Dedifferentiated amniotic fluid mesenchymal stem cell (primary cell): ENCODE results near the gene STK4.
"Not testable (repeated sequence)": the region's sequence is repeated elsewhere in the genome, so short reads cannot be mapped to it uniquely, and the experiment has no call there.

Experiments used
- DNase-seq: peaks from one replicate; pipeline ENCODE4 v3.0.0-alpha.2; 2016; ENCODE audit errors: extremely low spot score

Gene STK4

DNA sequence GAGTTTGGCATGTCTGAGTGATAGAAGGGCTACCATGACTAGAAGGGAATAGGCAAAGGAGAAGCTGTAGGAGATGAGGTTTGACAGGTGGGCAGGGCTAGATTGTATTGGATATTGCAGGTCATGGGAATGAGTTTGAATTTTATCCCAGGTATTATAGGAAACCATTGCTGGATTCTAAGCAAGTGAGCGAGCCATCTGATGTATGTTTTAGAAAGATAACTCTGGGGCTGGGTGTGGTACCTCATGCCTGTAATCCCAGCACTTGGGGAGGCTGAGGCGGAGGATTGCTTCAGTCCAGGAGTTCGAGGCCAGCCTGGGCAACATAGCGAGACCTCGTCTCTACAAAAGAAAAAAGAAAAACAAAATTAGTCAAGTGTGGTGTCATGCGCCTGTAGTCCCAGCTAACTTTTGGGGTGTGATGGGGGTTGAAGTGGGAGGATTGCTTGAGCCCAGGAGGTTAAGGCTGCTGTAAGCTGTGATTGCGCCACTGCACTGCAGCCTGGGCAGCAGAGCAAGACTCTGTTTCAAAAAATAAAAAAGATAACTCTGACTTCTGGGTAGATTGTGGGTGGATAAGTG, 16.9 kb downstream of the STK4 start:
- DNase-seq, result no peak

DNA sequence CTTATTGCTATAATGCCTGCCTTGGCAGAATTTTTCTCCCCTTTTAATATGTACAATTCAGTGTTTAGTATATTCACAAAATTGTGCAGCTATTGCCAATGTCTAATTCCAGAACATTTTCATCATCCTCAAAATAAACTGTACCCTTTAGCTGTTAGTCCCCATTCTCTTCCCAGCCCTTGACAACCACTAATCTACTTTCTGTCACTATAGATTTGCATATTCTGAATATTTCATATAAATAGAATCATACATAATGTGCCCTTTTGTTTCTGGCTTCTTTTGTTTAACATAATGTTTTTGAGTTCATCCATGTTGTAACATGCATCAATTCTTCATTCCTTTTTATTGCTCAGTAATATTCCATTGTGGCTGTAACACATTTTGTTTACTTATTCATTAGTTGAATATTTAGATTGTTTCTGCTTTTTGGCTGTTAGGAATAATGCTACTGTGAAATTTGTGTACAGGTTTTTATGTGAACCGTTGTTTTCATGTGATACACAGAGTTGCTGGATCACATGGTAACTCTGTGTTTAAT, 22.4 kb downstream of the STK4 start:
- DNase-seq, result no peak

DNA sequence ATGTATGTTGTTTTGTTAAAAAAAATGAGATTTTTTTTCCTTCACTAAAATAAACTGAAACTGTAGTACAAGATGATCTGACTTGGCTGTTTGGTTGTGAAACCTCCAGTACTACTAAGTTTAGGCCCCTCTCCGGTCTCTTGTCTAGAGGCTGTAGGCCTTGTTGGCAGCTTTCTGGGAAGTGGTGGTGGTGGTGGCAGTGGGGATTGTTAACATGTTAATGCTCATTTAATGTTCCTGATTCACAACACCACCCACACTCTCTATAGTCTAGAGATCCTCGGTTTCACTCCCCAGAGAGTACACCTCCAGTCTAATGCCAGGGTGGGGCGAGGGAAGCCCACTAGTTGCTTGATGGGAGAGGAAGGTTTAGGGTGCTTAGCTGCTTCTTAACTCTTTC, 24.1 kb downstream of the STK4 start:
- DNase-seq, result no peak

DNA sequence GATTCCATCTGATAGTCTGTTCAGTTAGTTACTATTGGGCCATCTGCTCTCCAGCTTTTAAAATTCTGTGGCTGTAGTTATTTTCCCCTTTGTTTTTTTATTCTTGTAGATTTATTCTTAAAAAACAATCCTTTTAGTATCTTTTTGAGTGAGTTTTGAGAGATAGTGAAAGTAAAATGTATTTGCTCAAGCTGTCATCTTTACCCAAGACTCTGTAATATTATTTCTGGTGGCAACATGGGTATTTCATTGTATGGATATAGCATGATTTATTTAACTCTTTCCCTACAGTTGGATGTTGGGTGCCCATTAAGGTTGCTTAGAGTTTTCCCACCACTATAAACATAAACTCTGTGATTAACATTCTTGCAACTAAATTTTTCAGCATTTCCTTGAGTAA, 24.6 kb downstream of the STK4 start:
- no peak for DNase-seq

DNA sequence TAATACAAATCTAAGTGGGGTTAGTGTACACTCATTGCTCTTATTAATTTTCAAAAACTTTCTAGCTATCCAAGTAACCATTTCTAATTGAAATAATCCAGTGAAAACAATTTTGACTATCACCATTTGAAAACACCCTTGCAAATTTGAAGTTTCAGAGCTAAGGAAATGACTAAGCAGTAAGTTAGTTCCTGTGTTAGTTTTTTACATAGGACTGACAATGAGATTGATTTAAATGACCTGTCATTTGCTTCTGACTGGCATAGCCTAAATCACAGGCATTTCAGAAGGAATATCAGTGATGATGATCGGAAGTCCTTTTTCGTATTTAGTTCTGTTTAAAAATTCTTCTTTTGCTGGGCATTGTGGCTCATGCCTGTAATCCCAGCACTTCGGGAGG, 27.0 kb downstream of the STK4 start:
- DNase-seq, result no peak

DNA sequence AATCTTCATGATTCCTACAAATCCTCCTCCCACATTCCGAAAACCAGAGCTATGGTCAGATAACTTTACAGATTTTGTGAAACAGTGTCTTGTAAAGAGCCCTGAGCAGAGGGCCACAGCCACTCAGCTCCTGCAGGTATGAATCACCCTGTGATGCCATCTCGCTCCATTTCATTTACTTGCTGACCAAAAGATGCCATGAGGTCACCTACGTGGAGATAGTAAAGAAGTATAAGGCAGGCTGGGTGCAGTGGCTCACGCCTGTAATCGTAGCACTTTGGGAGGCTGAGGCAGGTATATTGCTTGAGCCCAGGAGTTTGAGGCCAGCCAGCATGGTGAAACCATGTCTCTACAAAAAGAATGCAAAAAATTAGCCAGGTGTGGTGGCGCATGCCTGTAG, 30.9 kb downstream of the STK4 start:
- no peak for DNase-seq

DNA sequence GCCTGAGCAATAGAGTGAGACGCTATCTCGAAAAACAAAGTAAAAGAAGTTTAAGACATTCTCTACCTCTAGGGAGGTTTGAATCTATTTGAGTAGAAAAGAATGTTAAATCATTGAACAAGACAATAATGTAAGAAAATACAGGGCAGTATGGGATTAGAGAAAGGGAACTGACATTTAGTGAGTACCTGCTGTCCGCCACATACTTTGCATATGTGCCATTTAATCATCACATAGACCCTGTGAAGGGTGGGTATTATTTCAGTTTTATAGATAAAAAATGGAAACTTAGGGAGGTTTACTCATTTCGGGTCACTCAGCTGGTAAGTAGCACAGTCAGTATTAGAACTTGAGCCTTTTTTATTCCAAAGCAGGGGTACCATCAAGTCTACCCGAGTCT, 31.4 kb downstream of the STK4 start:
- no peak for DNase-seq

- no peak for DNase-seq
These were observed 42.3 kb downstream of the STK4 start for GRCh38 chr20:45008521-45009049.

DNA sequence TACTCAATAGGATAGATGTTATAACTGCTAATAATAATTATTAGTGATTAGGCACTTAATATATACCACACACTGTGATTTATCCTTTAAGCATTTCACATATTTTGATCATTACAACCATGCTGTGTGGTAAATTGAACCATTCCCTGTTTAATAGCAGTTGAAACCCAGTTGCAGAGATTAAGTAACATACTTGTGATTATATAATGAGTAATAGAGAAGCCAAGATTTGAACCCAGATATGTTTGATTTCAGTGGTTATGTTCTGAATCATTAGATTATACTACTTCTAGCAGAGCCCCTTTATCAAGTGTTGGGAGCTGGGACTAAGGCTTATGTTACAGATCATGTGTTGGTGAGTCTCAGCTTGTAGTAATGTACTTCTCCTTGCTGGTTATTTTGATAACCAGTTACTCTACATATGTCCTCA, 44.1 kb downstream of the STK4 start:
- DNase-seq, result no peak

- peak; percentile 83 for DNase-seq
These were observed 44.8 kb downstream of the STK4 start for GRCh38 chr20:45011108-45011526.

- DNase-seq, result peak; percentile 36
These were observed 46.5 kb downstream of the STK4 start for GRCh38 chr20:45012682-45013302.

DNA sequence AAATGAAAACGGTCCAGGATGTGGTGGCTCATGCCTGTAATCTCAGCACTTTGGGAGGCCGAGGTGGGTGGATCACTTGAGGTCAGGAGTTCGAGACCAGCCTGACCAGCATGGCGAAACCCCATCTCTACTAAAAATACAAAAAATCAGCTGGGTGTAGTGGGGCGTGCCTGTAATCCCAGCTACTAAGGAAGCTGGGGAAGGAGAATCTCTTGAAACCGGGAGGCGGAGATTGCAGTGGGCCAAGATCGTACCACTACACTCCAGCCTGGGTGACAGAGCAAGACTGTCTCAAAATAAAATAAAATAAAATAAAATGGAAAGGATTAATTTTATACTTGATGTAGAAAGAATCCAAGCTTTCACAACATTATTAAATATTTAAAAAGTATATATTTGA, 47.8 kb downstream of the STK4 start:
- DNase-seq, result not testable (repeated sequence)

DNA sequence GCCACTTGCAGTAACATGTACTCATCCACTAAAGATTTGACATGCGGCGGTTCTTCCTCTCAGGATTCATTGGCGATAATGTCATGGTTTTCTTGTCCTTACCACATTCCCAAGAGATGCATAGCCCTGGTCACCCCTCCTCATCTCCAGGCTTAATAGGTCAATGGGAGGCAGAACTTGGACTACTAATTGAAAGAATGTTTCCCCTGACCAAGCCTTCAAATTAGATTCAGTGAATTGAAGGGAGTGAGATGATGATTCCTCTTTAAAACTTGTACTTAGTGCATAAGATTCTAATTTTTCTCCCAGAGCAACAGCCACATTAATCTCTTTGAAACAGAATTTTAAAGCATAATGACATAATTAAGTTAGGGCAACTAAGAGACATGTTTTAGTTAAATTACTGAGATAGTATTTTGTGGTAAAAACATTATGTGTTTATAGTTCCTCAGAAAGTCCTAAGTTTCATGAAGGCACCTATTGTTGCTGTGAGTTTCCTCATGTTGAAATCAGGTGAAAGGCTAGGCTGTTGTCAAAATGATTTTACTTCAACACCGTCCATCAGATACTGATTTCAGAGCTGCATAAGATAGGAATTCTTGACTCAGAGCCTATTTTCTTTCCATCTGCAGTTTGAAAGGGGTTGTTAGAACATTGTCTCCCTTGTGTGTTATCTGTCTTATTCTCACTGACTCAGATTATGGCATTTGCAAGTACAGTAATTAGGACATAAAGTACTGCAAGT, 48.5 kb downstream of the STK4 start:
- DNase-seq, result peak; percentile 37

DNA sequence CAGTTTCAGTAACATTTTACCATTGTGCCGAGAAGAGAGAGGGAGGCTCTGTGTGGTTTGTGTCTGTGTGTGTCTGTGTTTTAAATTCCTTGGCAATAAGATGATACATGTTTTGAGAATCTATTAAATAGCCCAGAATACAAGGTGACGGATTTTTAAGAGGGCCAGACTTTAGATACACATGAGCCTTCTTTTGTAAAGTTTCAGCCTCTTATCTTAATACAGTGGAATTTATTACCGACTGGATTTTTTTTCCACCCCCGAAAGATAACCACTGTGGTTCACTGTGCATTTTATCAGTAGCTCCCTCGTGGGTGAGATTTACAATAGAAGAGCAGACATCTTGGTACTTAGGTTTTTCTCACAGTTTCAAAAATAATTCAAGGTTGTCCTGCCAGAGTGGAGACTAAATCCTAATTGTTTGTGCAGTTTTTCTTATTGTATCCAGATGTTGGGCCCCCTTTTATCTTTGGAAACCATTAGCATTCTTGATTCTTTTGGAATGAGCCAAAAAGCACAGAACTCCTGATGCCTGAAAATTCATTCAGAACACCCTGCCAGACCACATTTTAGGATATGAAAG, 49.9 kb downstream of the STK4 start:
- DNase-seq, result no peak

DNA sequence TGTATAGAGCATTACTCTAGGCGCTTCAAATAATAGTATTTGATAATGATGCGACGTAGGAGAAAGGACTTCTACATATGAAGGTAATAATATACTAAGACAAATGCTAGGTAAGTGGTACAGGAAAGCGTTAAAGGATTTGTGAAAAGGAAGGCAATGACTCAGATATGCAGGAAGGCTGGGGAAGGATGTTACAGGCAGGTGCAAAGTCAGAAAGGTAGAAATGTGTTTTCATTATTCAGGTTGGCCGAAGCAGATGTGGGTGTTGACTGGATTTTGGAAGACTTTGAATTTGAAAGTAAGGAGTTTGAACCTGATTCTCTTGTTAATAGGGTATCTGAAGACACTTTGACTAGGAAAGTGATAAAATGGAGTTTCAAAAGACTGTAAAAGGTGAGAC, 51.0 kb downstream of the STK4 start:
- DNase-seq, result no peak

- no peak for DNase-seq
These were observed 51.5 kb downstream of the STK4 start for GRCh38 chr20:45017857-45018256.

DNA sequence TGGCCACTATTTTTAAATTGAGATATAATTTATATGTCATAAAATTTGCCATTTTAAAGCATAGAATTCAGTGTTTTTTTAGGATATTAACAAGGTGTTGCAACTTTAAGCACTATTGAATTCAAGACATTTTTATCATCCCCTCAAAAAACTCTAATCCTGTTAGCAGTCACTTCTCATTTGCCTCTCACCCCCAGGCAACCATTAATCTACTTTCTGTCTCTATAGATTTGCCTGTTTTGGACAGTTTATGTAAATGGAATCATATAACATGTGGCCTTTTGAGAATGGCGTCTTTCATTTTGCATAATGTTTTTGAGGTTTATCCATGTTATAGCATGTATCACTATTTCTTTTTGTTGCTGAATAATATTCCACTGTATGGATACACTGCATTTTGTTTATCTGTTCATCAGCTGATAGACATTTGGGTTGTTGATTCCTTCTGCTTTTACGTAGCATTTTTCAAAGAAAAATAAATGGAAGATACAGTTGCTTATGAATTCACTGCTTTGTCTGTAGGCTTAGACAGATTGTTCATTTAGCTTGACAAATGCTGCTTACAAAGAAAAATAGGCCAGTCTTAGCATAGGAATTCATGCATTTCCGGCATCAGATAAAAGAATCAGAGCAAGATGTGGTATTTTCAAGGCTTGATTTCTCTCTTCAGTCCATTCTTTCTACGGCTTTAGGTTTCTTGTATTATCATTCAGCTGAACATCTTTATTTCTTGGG, 52.9 kb downstream of the STK4 start:
- DNase-seq, result no peak

DNA sequence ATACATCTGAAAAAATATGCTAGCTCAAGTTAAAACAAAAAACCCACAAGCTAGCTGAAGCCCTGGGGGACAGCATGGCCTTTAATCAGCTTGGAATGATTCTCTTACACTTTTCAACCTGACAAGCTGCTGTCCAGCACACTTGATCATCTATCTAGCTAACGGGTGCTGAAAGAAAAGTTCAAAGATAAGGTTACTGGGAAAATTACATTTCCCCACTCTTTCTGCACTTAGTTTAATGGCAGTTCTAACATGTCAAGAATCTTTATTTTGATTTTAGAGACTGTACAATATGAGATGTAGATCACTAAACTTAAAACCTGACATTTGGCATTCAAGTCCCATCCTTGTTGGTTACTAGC, 53.4 kb downstream of the STK4 start:
- DNase-seq, result no peak

DNA sequence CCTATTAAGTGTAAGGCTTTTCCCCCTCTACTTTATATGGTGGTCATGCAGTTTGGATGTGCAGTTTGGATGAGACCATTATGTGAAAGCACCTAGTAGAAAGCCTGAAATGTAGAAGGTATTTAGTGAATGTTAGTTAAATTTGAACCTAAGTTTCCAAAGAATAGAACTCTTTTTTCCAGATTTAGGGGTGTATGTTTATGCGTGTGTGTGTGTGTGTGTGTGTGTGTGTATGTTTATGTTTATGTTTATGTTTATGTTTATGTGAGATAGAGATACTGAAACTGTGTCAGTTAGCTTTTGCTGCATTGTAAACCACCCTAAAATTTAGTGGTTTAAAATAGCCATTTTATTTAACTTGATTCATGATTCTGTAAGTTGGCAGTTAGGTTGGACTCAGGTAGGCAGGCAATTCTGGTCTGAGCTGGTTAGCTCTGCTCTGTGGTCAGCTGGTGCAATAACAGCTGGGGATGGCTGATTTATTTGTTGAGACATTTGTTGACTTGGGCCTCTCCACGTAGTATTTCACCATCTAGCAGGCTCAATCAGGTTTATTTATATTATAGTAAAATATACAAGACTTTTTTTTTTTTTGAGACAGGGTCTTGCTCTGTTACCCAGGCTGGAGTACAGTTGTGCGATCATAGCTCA, 54.0 kb downstream of the STK4 start:
- no peak for DNase-seq

DNA sequence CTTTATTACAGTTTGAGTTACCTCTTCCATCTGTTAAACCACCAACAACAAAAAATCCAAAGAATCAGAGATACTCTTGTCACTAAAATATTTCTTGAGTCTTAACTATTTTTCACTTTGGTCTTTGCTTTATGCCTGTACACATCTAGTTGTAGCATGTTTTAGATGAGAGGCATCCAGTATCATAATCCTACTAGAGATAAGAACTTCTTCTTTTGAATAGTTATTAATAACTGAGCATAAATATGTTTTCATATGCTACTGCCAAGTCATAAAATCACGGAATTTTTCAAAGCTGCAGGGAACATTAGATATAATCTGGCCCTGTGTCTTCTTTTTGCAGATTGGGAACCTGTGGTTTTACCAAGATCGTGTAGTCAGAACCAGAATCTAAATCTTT, 55.3 kb downstream of the STK4 start:
- DNase-seq, result no peak

- DNase-seq, result not testable (repeated sequence)
These were observed 56.8 kb downstream of the STK4 start for GRCh38 chr20:45023140-45023539.
